Hepatocyte (in vitro differentiated cells): Measurements from ENCODE around the gene MYO3A. TPM values are rescaled to one million over a fixed set of nuclear protein-coding genes. Genes with fewer than 3 reads are reported as not detected.
A peak's percentile ranks its signal among the peaks of the same experiment; 100 is the strongest.

Experiments used
- DNase-seq: peaks from one replicate; pipeline ENCODE4 v3.0.0-alpha.2; 2016; ENCODE audit warnings: low spot score
- H2AFZ ChIP-seq: fragments of 200-600 bp; sonication (generic); 2 replicates; pipeline ENCODE4 v1.6.0; 2016; ENCODE audit warnings: antibody characterized with exemption, mild to moderate bottlenecking
- H3K27ac ChIP-seq: fragments of 200-600 bp; sonication (generic); 2 replicates; pipeline ENCODE4 v1.5.1; 2016; ENCODE audit warnings: mild to moderate bottlenecking
- H3K27me3 ChIP-seq: fragments of 200-600 bp; sonication (generic); 2 replicates; pipeline ENCODE4 v1.6.1; 2016
- H3K36me3 ChIP-seq: fragments of 200-600 bp; sonication (generic); replicated peaks from 2 replicates; pipeline ENCODE4 v1.5.1; 2016; ENCODE audit warnings: low read depth; ENCODE audit not compliant: insufficient read depth
- H3K4me1 ChIP-seq: fragments of 200-600 bp; sonication (generic); 2 replicates; pipeline ENCODE4 v1.5.1; 2016; ENCODE audit warnings: mild to moderate bottlenecking, moderate library complexity; ENCODE audit not compliant: insufficient read depth
- H3K4me2 ChIP-seq: fragments of 200-600 bp; sonication (generic); 2 replicates; pipeline ENCODE4 v1.6.0; 2016
- H3K4me3 ChIP-seq: fragments of 200-600 bp; sonication (generic); 2 replicates; pipeline ENCODE4 v1.5.1; 2016; ENCODE audit warnings: mild to moderate bottlenecking
- H3K79me2 ChIP-seq: fragments of 200-600 bp; sonication (generic); 2 replicates; pipeline ENCODE4 v1.6.0; 2017; ENCODE audit warnings: mild to moderate bottlenecking
- H3K9me2 ChIP-seq: fragments of 200-600 bp; sonication (generic); replicated peaks from 2 replicates; pipeline ENCODE4 v1.6.0; 2017; ENCODE audit warnings: mild to moderate bottlenecking; ENCODE audit not compliant: insufficient read depth
- H3K9me3 ChIP-seq: fragments of 200-600 bp; sonication (generic); 2 replicates; pipeline ENCODE4 v1.5.1; 2016; ENCODE audit warnings: low read depth, mild to moderate bottlenecking
- H4K20me1 ChIP-seq: fragments of 200-600 bp; sonication (generic); 2 replicates; pipeline ENCODE4 v1.6.0; 2016; ENCODE audit warnings: mild to moderate bottlenecking; ENCODE audit not compliant: insufficient read depth, poor library complexity, severe bottlenecking
- CTCF ChIP-seq: fragments of 200-600 bp; sonication (generic); IDR thresholded peaks from 2 replicates; pipeline ENCODE4 v1.5.1; 2016; ENCODE audit warnings: antibody characterized with exemption, mild to moderate bottlenecking; ENCODE audit not compliant: poor library complexity
- EZH2 ChIP-seq: fragments of 200-600 bp; sonication (generic); IDR thresholded peaks from 2 replicates; pipeline ENCODE4 v1.6.1; 2016; ENCODE audit warnings: antibody characterized with exemption, mild to moderate bottlenecking, borderline replicate concordance
- EZH2phosphoT487 ChIP-seq: fragments of 200-600 bp; sonication (generic); IDR thresholded peaks from one replicate; pipeline ENCODE4 v1.6.1; 2018; ENCODE audit warnings: antibody characterized with exemption, mild to moderate bottlenecking, low read depth, moderate library complexity; ENCODE audit not compliant: unreplicated experiment, severe bottlenecking
- WGBS: methylation state at CpG from one replicate; pipeline ENCODE4 v1.1.6; 2016; ENCODE audit warnings: low lambda C conversion rate; ENCODE audit errors: missing lambda C conversion rate; 5-methylcytosine and 5-hydroxymethylcytosine counted together
- polyA plus RNA-seq: library from polyadenylated mRNA; unstranded; fragments of >200 nt; fragmentation: Nextera tagmentation; extraction: Ambion mirVana; gene quantifications from 2 replicates; pipeline ENCODE4 v1.2.1, GENCODE V29; 2016
- total RNA-seq: library from RNA; depleted of rRNA; stranded (reverse); fragments of >200 nt; gene quantifications from 2 replicates; pipeline ENCODE4 v1.2.3, GENCODE V29; 2014

Gene MYO3A
- total and polyA plus RNA-seq, 2 experiments from 2014 or later: 0.93 to 1.1 TPM

GRCh38 chr10:26214004-26214403 is 280.0 kb downstream of the MYO3A start:
- no peak overlapping the region for H3K4me2 ChIP-seq
- H3K9me3 ChIP-seq: no peaks in the 10 kb centered on the region
- H3K79me2 ChIP-seq: no peaks in the 10 kb centered on the region
- H3K36me3 ChIP-seq: no peaks in the 10 kb centered on the region
- peaks cover 25% of the 10 kb centered on the region for H3K4me1 ChIP-seq
- H3K27ac ChIP-seq: no peak overlapping the region
- no peak overlapping the region for H2AFZ ChIP-seq
- no peak for DNase-seq
- WGBS: 14% methylated on average over 7 of the region's 7 CpGs
- H3K9me2 ChIP-seq: no peaks in the 10 kb centered on the region
- peaks cover 91% of the 10 kb centered on the region for H3K27me3 ChIP-seq
- H3K4me3 ChIP-seq: no peak overlapping the region
- no peaks in the 10 kb centered on the region for H4K20me1 ChIP-seq
- TF ChIP-seq EZH2phosphoT487 (no peak), EZH2 (no peak), CTCF (no peak)

- no peaks in the 10 kb centered on the region for H3K79me2 ChIP-seq
- H2AFZ ChIP-seq: no peak overlapping the region
- no peak overlapping the region for H3K4me3 ChIP-seq
- 9% methylated on average over 34 of the region's 34 CpGs for WGBS
- no peaks in the 10 kb centered on the region for H4K20me1 ChIP-seq
- no peak for DNase-seq
- TF ChIP-seq EZH2 (no peak), EZH2phosphoT487 (peak; percentile 70)
- H3K9me2 ChIP-seq: no peaks in the 10 kb centered on the region
- H3K27me3 ChIP-seq: peaks cover 97% of the 10 kb centered on the region
- no peaks in the 10 kb centered on the region for H3K9me3 ChIP-seq
- H3K27ac ChIP-seq: no peak overlapping the region
- no peaks in the 10 kb centered on the region for H3K36me3 ChIP-seq
- H3K4me1 ChIP-seq: peaks cover 25% of the 10 kb centered on the region
- H3K4me2 ChIP-seq: peak overlapping the region; percentile 85
Measured at GRCh38 chr10:26214551-26215395, 280.7 kb downstream of the MYO3A start.

- H3K36me3 ChIP-seq: no peaks in the 10 kb centered on the region
- H3K27ac ChIP-seq: no peak overlapping the region
- H3K4me3 ChIP-seq: no peak overlapping the region
- TF ChIP-seq EZH2 (no peak), CTCF (no peak), EZH2phosphoT487 (no peak)
- H3K9me2 ChIP-seq: no peaks in the 10 kb centered on the region
- H3K27me3 ChIP-seq: peaks cover 100% of the 10 kb centered on the region
- 4% methylated on average over 29 of the region's 31 CpGs for WGBS
- no peaks in the 10 kb centered on the region for H3K79me2 ChIP-seq
- peak; percentile 6 for DNase-seq
- no peaks in the 10 kb centered on the region for H3K9me3 ChIP-seq
- peak overlapping the region; percentile 85 for H3K4me2 ChIP-seq
- H3K4me1 ChIP-seq: peaks cover 25% of the 10 kb centered on the region
- no peaks in the 10 kb centered on the region for H4K20me1 ChIP-seq
- no peak overlapping the region for H2AFZ ChIP-seq
Measured at GRCh38 chr10:26215396-26215934, 281.4 kb downstream of the MYO3A start.

- Histone ChIP-seq H3K27me3 (peaks cover 100% of the 10 kb centered on the region), H3K79me2 (no peaks in the 10 kb centered on the region), H2AFZ (no peak overlapping the region), H3K27ac (no peak overlapping the region), H4K20me1 (no peaks in the 10 kb centered on the region), H3K4me3 (no peak overlapping the region), H3K4me1 (peaks cover 25% of the 10 kb centered on the region), H3K9me2 (no peaks in the 10 kb centered on the region), H3K9me3 (no peaks in the 10 kb centered on the region), H3K36me3 (no peaks in the 10 kb centered on the region), H3K4me2 (peak overlapping the region; percentile 85)
- peak; percentile 85 for DNase-seq
- no peak for TF ChIP-seq EZH2phosphoT487
- TF ChIP-seq CTCF: no peak
- TF ChIP-seq EZH2: no peak
- 2% methylated on average over 47 of the region's 57 CpGs for WGBS
Measured at GRCh38 chr10:26215935-26216584, 282.0 kb downstream of the MYO3A start.
